ENCODE results near the gene TPM4. TPM values are rescaled to one million over a fixed set of nuclear protein-coding genes. Genes with fewer than 3 reads are reported as not detected.
"Not testable (repeated sequence)": the region's sequence is repeated elsewhere in the genome, so short reads cannot be mapped to it uniquely, and the experiment has no call there.

The TPM4 gene
- total and polyA plus RNA-seq, 2 of the 13 experiments (the other 11 are each of a cell fraction or from before 2014, with no cell fraction given), result 180 to 188 TPM

DNA sequence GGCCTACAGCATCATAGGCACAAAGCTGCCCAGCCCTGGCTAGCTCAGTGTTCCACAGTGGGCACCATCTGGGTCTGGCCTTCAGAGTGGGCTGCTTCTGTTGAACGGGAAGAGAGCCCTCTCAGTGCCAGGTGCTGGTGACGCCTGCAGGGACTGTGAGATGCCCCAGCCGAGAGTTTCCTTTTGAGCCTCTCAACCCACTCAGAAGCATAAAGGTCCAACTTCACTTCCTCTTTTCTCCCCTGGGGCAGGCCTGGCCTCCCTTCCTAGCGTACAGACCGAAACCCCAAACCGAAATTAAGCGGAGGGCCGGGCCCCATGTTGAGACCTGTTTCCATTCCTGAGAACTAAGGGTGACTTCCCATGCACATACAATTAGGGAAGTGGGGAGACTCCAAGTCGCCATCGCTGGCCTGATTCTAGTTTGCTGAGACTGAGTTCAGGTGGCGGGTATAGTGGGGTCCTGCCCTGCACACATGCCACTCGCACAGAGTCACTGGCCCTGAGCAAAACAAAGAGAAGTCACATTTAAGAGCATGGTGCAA lies 42.3 kb downstream of the TPM4 start:
- intact Hi-C loops (cut with micrococcal nuclease; ENCODE audit: unreplicated experiment), result no loop called here
- Histone ChIP-seq H3K27ac (ENCODE audit: extremely low read length, insufficient read depth, low read length) (no peak overlapping the region), H3K9me3 (ENCODE audit: low read length) (no peaks in the 10 kb centered on the region)

GRCh38 chr19:16119075-16119857 lies 43.0 kb downstream of the TPM4 start:
- CTCF ChIA-PET (ENCODE audit: low intra/inter-chr PET ratio, low total read pairs); H3K9me3 ChIP-seq (ENCODE audit: low read length); H4K20me1 ChIP-seq (ENCODE audit: insufficient read depth, low read length); in situ Hi-C loops (cut with HindIII; ENCODE audit: extremely low pct_ligation_motif_present, low pct_unique_long_range_greater_than_20kb); H2AFZ ChIP-seq (ENCODE audit: low read length); BruUV-seq (replicated peaks); FAIRE-seq; ATAC-seq; H3K27me3 ChIP-seq (ENCODE audit: control insufficient read depth in 1 of 2, insufficient read depth in 2 of 2, low read length in 2 of 2); POLR2A ChIA-PET; intact Hi-C loops (cut with micrococcal nuclease; ENCODE audit: unreplicated experiment); H3K4me2 ChIP-seq (ENCODE audit: low read depth, low read length); H3K9ac ChIP-seq (ENCODE audit: insufficient read depth, low read depth, low read length); H3K4me3 ChIP-seq (replicated peaks in 1 of 3; ENCODE audit: insufficient read depth in 1 of 3, low read depth in 2 of 3, low read length in 3 of 3); DNase-seq (ENCODE audit: low spot score): not testable (repeated sequence)
- H3K4me1 ChIP-seq (ENCODE audit: insufficient read depth, low read length), result peaks cover 33% of the 10 kb centered on the region
- peak; percentile 63 for TF ChIP-seq HNF4A (CRISPR knock-in tag; IDR thresholded peaks at IDR 0.05)
- WGBS (ENCODE audit: low lambda C conversion rate), result 92% methylated on average over 19 of the region's 19 CpGs
- H3K27ac ChIP-seq (ENCODE audit: extremely low read length, insufficient read depth, low read length), result peak overlapping the region; percentile 21
- peaks cover 17% of the 10 kb centered on the region for H3K79me2 ChIP-seq (ENCODE audit: insufficient read depth, low read length)
- peaks cover 22 to 50% of the 10 kb centered on the region in 2 experiments; a peak in 4 of 5 replicates for H3K36me3 ChIP-seq (replicated peaks in 1 of 2; ENCODE audit: control insufficient read depth in 1 of 2, insufficient read depth in 2 of 2, low read length in 2 of 2)

More for the DNA sequence above, 42.3 kb downstream of the TPM4 start:
- CTCF ChIA-PET (ENCODE audit: low intra/inter-chr PET ratio, low total read pairs), result no interaction called here
- no peak for FAIRE-seq
- H3K36me3 ChIP-seq (replicated peaks in 1 of 2; ENCODE audit: control insufficient read depth in 1 of 2, insufficient read depth in 2 of 2, low read length in 2 of 2), result peaks cover 18 to 43% of the 10 kb centered on the region in 2 experiments; a peak in 4 of 5 replicates
- no peak for ATAC-seq
- H3K27me3 ChIP-seq (ENCODE audit: control insufficient read depth in 1 of 2, insufficient read depth in 2 of 2, low read length in 2 of 2), result no peaks in the 10 kb centered on the region
- no peak overlapping the region for H3K4me2 ChIP-seq (ENCODE audit: low read depth, low read length)
- no peak for TF ChIP-seq ZNF503 (CRISPR knock-in tag; IDR thresholded peaks at IDR 0.05)
- H3K4me1 ChIP-seq (ENCODE audit: insufficient read depth, low read length), result peaks cover 37% of the 10 kb centered on the region
- no peak overlapping the region for H3K9ac ChIP-seq (ENCODE audit: insufficient read depth, low read depth, low read length)
- H4K20me1 ChIP-seq (ENCODE audit: insufficient read depth, low read length), result 0 out of 2 replicates have a peak, but pooled peaks cover 2% of the 10 kb centered on the region
- no peak overlapping the region for H3K4me3 ChIP-seq (replicated peaks in 1 of 3; ENCODE audit: insufficient read depth in 1 of 3, low read depth in 2 of 3, low read length in 3 of 3)
- in situ Hi-C loops (cut with HindIII; ENCODE audit: extremely low pct_ligation_motif_present, low pct_unique_long_range_greater_than_20kb), result no loop called here
- no TSS peak for BruUV-seq (replicated peaks)
- POLR2A ChIA-PET, result no interaction called here
- H3K79me2 ChIP-seq (ENCODE audit: insufficient read depth, low read length), result peaks cover 23% of the 10 kb centered on the region
- 98% methylated on average over 6 of the region's 12 CpGs for WGBS (ENCODE audit: low lambda C conversion rate)
- DNase-seq (ENCODE audit: low spot score), result no peak
- no peak overlapping the region for H2AFZ ChIP-seq (ENCODE audit: low read length)

Data from HepG2 (cell line).